OCI-LY7 (cell line): Measurements from ENCODE around the gene PRR35. TPM values are rescaled to one million over a fixed set of nuclear protein-coding genes. Genes with fewer than 3 reads are reported as not detected.

Experiments used
- BruUV-seq: library from RNA; stranded (reverse); fragments of 400-500 nt; replicated peaks from 2 replicates; lab custom pipeline; 2021; lab: Mats Ljungman, UMichigan
- CTCF ChIA-PET: fragments of 300-600 bp; sonication (Branson Sonifier 250); formaldehyde crosslinking; loops from one replicate; lab custom pipeline; 2022; ENCODE audit warnings: antibody characterized with exemption; ENCODE audit not compliant: unreplicated experiment; lab: Charles Lee
- POLR2A ChIA-PET: fragments of 300-600 bp; sonication (Branson Sonifier 250); formaldehyde crosslinking; loops from one replicate; lab custom pipeline; 2022; ENCODE audit warnings: antibody characterized with exemption; lab: Charles Lee
- DNase-seq: peaks from one replicate; pipeline ENCODE4 v3.0.0-alpha.2; 2015; ENCODE audit warnings: low spot score
- H2AFZ ChIP-seq: fragments of 200-600 bp; sonication (generic), shearing (Covaris generic); 2 replicates; pipeline ENCODE4 v1.6.1; 2014; ENCODE audit warnings: mild to moderate bottlenecking, antibody characterized with exemption, low read length, moderate library complexity
- H3K27ac ChIP-seq: fragments of 200-600 bp; sonication (generic); 2 replicates; pipeline ENCODE4 v1.5.1; 2014; ENCODE audit warnings: mixed run types, low read depth, mild to moderate bottlenecking, moderate library complexity, low read length, inconsistent platforms; ENCODE audit not compliant: poor library complexity, severe bottlenecking
- H3K36me3 ChIP-seq: fragments of 200-600 bp; sonication (generic); 2 replicates; pipeline ENCODE4 v1.6.1; 2014; ENCODE audit warnings: mild to moderate bottlenecking, antibody characterized with exemption, low read length, moderate library complexity, mixed read lengths; ENCODE audit not compliant: insufficient read depth
- H3K4me1 ChIP-seq: fragments of 200-600 bp; sonication (generic); 2 replicates; pipeline ENCODE4 v1.5.1; 2014; ENCODE audit warnings: mild to moderate bottlenecking, low read length; ENCODE audit not compliant: insufficient read depth, poor library complexity, severe bottlenecking
- H3K4me2 ChIP-seq: fragments of 200-600 bp; sonication (generic); 2 replicates; pipeline ENCODE4 v1.6.1; 2014; ENCODE audit warnings: mild to moderate bottlenecking, low read length
- H3K4me3 ChIP-seq: fragments of 200-600 bp; sonication (generic); 2 replicates; pipeline ENCODE4 v1.5.1; 2014; ENCODE audit warnings: mild to moderate bottlenecking, low read depth, low read length; ENCODE audit not compliant: poor library complexity, severe bottlenecking
- H3K79me2 ChIP-seq: fragments of 200-600 bp; sonication (generic); 2 replicates; pipeline ENCODE4 v1.6.1; 2016; ENCODE audit warnings: low read depth, mild to moderate bottlenecking, low read length, moderate library complexity, mixed read lengths; ENCODE audit not compliant: insufficient read depth
- H3K9me2 ChIP-seq: fragments of 200-600 bp; sonication (generic); 2 replicates; pipeline ENCODE4 v1.6.1; 2016; ENCODE audit warnings: mild to moderate bottlenecking, low read length, mixed read lengths; ENCODE audit not compliant: insufficient read depth
- H3K9me3 ChIP-seq: fragments of 200-600 bp; sonication (generic); 2 replicates; pipeline ENCODE4 v1.6.1; 2014; ENCODE audit warnings: mild to moderate bottlenecking, mixed run types, low read length, mixed read lengths
- H4K20me1 ChIP-seq: fragments of 200-600 bp; sonication (generic); 2 replicates; pipeline ENCODE4 v1.6.1; 2014; ENCODE audit warnings: mild to moderate bottlenecking, antibody characterized with exemption, low read length, moderate library complexity, mixed read lengths; ENCODE audit not compliant: insufficient read depth
- EZH2phosphoT487 ChIP-seq: fragments of 200-600 bp; sonication (generic); IDR thresholded peaks from 2 replicates; pipeline ENCODE4 v1.6.1; 2018; ENCODE audit warnings: low read depth, borderline replicate concordance, mild to moderate bottlenecking, mixed run types, antibody characterized with exemption, low read length, moderate library complexity, mixed read lengths
- intact Hi-C: fragments of 100-400 bp; cut with micrococcal nuclease; formaldehyde crosslinking; loops from one replicate; pipeline ENCODE4 v1.10.0; 2022; ENCODE audit not compliant: unreplicated experiment
- total RNA-seq, 2 experiments: library from RNA; depleted of rRNA in 1 of 2; stranded (reverse); fragments of >200 nt in 1 of 2; shearing (Covaris generic) in 1 of 2; gene quantifications; 2 replicates each; pipeline ENCODE4 v1.2.3, GENCODE V29; 2014 to 2022
- TF ChIP-seq, protein P1 (sequence below): fragments of 200-600 bp; sonication (generic); conservative IDR thresholded peaks from 2 replicates; pipeline ENCODE4 v1.5.1; 2014; ENCODE audit warnings: mild to moderate bottlenecking, antibody characterized with exemption, low read length, moderate library complexity, mixed read lengths

The PRR35 gene
- total RNA-seq, 2 experiments from 2014 or later = not detected

DNA sequence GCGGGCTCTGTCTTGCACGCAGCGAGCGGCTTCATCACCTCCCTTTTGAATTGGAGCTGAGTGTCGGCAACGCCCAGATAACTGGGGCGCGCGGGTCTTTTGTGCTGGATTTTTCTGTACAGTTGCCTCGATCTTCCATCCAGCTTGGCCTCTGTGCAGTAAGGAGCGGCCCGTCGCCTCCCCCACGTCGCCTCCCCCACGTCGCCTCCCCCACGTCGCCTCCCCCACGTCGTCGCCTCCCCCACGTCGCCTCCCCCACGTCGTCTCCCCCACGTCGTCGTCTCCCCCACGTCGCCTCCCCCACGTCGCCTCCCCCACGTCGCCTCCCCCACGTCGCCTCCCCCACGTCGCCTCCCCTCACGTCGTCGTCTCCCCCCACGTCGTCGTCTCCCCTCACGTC is 15.7 kb upstream of the PRR35 start:
- Histone ChIP-seq H2AFZ (no peak overlapping the region), H3K27ac (no peak overlapping the region), H4K20me1 (no peaks in the 10 kb centered on the region), H3K4me3 (no peak overlapping the region), H3K9me3 (no peaks in the 10 kb centered on the region), H3K36me3 (peaks cover 42% of the 10 kb centered on the region), H3K9me2 (no peaks in the 10 kb centered on the region), H3K79me2 (peaks cover 3% of the 10 kb centered on the region; the same call in 1 of the 2 replicates), H3K4me1 (no peaks in the 10 kb centered on the region), H3K4me2 (no peak overlapping the region)
- no peak for DNase-seq
- intact Hi-C loops = no loop called here
- TF ChIP-seq EZH2phosphoT487 = no peak
- TF ChIP-seq, protein P1, sequence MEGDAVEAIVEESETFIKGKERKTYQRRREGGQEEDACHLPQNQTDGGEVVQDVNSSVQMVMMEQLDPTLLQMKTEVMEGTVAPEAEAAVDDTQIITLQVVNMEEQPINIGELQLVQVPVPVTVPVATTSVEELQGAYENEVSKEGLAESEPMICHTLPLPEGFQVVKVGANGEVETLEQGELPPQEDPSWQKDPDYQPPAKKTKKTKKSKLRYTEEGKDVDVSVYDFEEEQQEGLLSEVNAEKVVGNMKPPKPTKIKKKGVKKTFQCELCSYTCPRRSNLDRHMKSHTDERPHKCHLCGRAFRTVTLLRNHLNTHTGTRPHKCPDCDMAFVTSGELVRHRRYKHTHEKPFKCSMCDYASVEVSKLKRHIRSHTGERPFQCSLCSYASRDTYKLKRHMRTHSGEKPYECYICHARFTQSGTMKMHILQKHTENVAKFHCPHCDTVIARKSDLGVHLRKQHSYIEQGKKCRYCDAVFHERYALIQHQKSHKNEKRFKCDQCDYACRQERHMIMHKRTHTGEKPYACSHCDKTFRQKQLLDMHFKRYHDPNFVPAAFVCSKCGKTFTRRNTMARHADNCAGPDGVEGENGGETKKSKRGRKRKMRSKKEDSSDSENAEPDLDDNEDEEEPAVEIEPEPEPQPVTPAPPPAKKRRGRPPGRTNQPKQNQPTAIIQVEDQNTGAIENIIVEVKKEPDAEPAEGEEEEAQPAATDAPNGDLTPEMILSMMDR = no peak
- ChIA-PET CTCF (no interaction called here), POLR2A (no interaction called here)
- BruUV-seq = no TSS peak

DNA sequence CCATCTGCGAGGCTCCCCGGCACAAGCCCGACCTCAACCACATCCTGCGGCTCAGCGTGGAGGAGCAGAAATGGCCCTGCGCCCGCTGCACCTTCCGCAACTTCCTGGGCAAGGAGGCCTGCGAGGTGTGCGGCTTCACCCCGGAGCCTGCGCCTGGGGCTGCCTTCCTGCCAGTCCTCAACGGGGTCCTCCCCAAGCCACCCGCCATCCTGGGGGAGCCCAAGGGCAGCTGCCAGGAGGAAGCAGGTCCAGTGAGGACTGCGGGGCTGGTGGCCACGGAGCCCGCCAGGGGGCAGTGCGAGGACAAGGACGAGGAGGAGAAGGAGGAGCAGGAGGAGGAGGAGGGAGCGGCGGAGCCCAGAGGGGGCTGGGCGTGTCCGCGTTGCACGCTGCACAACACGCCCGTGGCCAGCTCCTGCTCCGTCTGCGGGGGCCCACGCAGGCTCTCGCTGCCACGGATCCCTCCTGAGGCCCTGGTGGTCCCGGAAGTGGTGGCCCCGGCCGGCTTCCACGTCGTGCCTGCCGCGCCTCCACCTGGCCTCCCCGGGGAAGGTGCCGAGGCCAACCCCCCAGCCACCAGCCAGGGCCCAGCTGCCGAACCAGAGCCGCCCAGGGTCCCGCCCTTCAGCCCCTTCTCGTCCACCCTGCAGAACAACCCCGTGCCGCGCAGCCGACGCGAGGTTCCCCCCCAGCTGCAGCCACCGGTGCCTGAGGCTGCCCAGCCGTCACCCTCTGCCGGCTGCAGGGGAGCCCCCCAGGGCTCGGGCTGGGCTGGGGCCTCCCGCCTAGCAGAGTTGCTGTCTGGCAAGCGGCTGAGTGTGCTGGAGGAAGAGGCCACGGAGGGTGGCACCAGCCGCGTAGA is 13.1 kb upstream of the PRR35 start:
- H3K27ac ChIP-seq = no peak overlapping the region
- H3K4me1 ChIP-seq = no peaks in the 10 kb centered on the region
- no peaks in the 10 kb centered on the region for H3K9me3 ChIP-seq
- no peak overlapping the region for H2AFZ ChIP-seq
- H3K36me3 ChIP-seq = peaks cover 30% of the 10 kb centered on the region
- H3K4me2 ChIP-seq = no peak overlapping the region
- ChIA-PET CTCF (no interaction called here), POLR2A (no interaction called here)
- H3K79me2 ChIP-seq = peaks cover 3% of the 10 kb centered on the region; the same call in 1 of the 2 replicates
- H4K20me1 ChIP-seq = no peaks in the 10 kb centered on the region
- TF ChIP-seq, protein P1 = no peak
- no peak for TF ChIP-seq EZH2phosphoT487
- no peak overlapping the region for H3K4me3 ChIP-seq
- BruUV-seq = no TSS peak
- no peaks in the 10 kb centered on the region for H3K9me2 ChIP-seq
- intact Hi-C loops = no loop called here
- no peak for DNase-seq

DNA sequence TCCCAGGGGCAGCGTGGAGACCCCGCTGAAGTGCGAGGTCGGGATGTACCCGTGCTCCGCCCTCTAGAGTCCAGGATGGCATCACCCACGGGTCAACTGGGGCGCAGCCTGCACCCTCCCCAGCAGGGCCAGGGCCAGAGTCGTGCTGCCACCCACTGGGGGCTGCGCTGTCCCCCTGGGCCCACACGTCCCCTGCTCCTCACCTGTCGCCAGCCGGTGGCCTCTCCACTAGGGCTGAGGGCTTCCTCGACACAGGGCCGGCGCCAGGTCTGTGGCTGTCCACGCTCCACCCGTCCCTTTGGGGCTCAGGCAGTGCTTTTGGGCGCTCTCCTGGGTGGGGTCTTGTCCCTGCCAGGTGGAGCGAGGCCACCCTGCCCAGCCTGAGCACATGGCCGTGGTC is 11.6 kb upstream of the PRR35 start:
- ChIA-PET POLR2A (no interaction called here), CTCF (interaction anchor here (0.6 kb wide), 1 partner anchor 52 kb away, joined by 3 read pairs; no protein-coding TSS in a partner anchor)
- intact Hi-C loops = no loop called here
- Histone ChIP-seq H3K9me3 (no peaks in the 10 kb centered on the region), H3K79me2 (no peaks in the 10 kb centered on the region), H3K4me3 (no peak overlapping the region), H3K36me3 (peaks cover 27% of the 10 kb centered on the region), H3K4me1 (no peaks in the 10 kb centered on the region), H3K9me2 (no peaks in the 10 kb centered on the region), H3K27ac (no peak overlapping the region), H2AFZ (no peak overlapping the region), H3K4me2 (no peak overlapping the region), H4K20me1 (no peaks in the 10 kb centered on the region)
- no TSS peak for BruUV-seq
- TF ChIP-seq EZH2phosphoT487 = no peak
- TF ChIP-seq, protein P1 = no peak
- no peak for DNase-seq
